SW480 (cell line): ENCODE measurements around the gene OPCML.

Experiments
- DNase-seq: peaks from one replicate; pipeline ENCODE4 v3.0.0-alpha.2; 2016; ENCODE audit warnings: low spot score

The OPCML gene

GRCh38 chr11:132658696-132659095 is 873.6 kb downstream of the OPCML start:
- DNase-seq: no peak

- DNase-seq: no peak
These were observed 874.3 kb downstream of the OPCML start for GRCh38 chr11:132658004-132658403.

- DNase-seq: no peak
These were observed 877.0 kb downstream of the OPCML start for GRCh38 chr11:132655187-132655855.

- DNase-seq: no peak
These were observed 879.1 kb downstream of the OPCML start for GRCh38 chr11:132653237-132653636.

GRCh38 chr11:132650969-132651720 is 881.2 kb downstream of the OPCML start:
- DNase-seq: no peak

GRCh38 chr11:132649277-132649676 is 883.0 kb downstream of the OPCML start:
- DNase-seq: no peak

- DNase-seq: no peak
These were observed 883.5 kb downstream of the OPCML start for GRCh38 chr11:132648851-132649250.

GRCh38 chr11:132646890-132647289 is 885.4 kb downstream of the OPCML start:
- no peak for DNase-seq

GRCh38 chr11:132644520-132645239 is 887.6 kb downstream of the OPCML start:
- no peak for DNase-seq

GRCh38 chr11:132643239-132643638 is 889.1 kb downstream of the OPCML start:
- no peak for DNase-seq

GRCh38 chr11:132640952-132641351 is 891.3 kb downstream of the OPCML start:
- DNase-seq: no peak

- DNase-seq: peak; percentile 6
These were observed 892.3 kb downstream of the OPCML start for GRCh38 chr11:132639986-132640385.

GRCh38 chr11:132639403-132639802 is 892.9 kb downstream of the OPCML start:
- no peak for DNase-seq

- no peak for DNase-seq
These were observed 893.9 kb downstream of the OPCML start for GRCh38 chr11:132638423-132638822.

- DNase-seq: no peak
These were observed 895.8 kb downstream of the OPCML start for GRCh38 chr11:132636523-132636922.

- peak; percentile 45 for DNase-seq
These were observed 899.6 kb downstream of the OPCML start for GRCh38 chr11:132632641-132633124.

GRCh38 chr11:132631989-132632388 is 900.3 kb downstream of the OPCML start:
- no peak for DNase-seq

GRCh38 chr11:132627981-132628380 is 904.3 kb downstream of the OPCML start:
- DNase-seq: no peak

GRCh38 chr11:132626446-132626845 is 905.9 kb downstream of the OPCML start:
- no peak for DNase-seq

- DNase-seq: no peak
These were observed 908.8 kb downstream of the OPCML start for GRCh38 chr11:132623511-132623910.

GRCh38 chr11:132621976-132622580 is 910.2 kb downstream of the OPCML start:
- no peak for DNase-seq

GRCh38 chr11:132620423-132620822 is 911.9 kb downstream of the OPCML start:
- no peak for DNase-seq
